GM21737 (cell line): ENCODE measurements around the gene ABCC3.

Source experiments
- ATAC-seq: cut with Tn5 transposase; IDR thresholded peaks from one replicate; pipeline ENCODE4 v1.9.1; 2021; ENCODE audit warnings: mild to moderate bottlenecking, moderate library complexity; ENCODE audit not compliant: unreplicated experiment

Gene ABCC3

GRCh38 chr17:50641357-50641756 lies 6.7 kb downstream of the ABCC3 start:
- no peak for ATAC-seq

GRCh38 chr17:50642071-50642721 lies 7.5 kb downstream of the ABCC3 start:
- no peak for ATAC-seq

- ATAC-seq: no peak
Measured at GRCh38 chr17:50642722-50643656, 8.3 kb downstream of the ABCC3 start.

- ATAC-seq: no peak
Measured at GRCh38 chr17:50645748-50646682, 11.3 kb downstream of the ABCC3 start.

- no peak for ATAC-seq
Measured at GRCh38 chr17:50647187-50647586, 12.5 kb downstream of the ABCC3 start.

- no peak for ATAC-seq
Measured at GRCh38 chr17:50649042-50649908, 14.6 kb downstream of the ABCC3 start.

GRCh38 chr17:50651661-50652060 lies 17.0 kb downstream of the ABCC3 start:
- ATAC-seq: no peak

- no peak for ATAC-seq
Measured at GRCh38 chr17:50653738-50654137, 19.1 kb downstream of the ABCC3 start.

GRCh38 chr17:50656509-50656908 lies 21.8 kb downstream of the ABCC3 start:
- no peak for ATAC-seq

GRCh38 chr17:50657054-50657453 lies 22.4 kb downstream of the ABCC3 start:
- no peak for ATAC-seq

GRCh38 chr17:50657627-50658026 lies 22.9 kb downstream of the ABCC3 start:
- ATAC-seq: no peak

GRCh38 chr17:50658616-50659015 lies 23.9 kb downstream of the ABCC3 start:
- ATAC-seq: no peak

- ATAC-seq: no peak
Measured at GRCh38 chr17:50659179-50659578, 24.5 kb downstream of the ABCC3 start.

GRCh38 chr17:50660042-50660886 lies 25.6 kb downstream of the ABCC3 start:
- ATAC-seq: no peak

GRCh38 chr17:50660887-50661345 lies 26.2 kb downstream of the ABCC3 start:
- no peak for ATAC-seq

- no peak for ATAC-seq
Measured at GRCh38 chr17:50661348-50661747, 26.7 kb downstream of the ABCC3 start.

- ATAC-seq: no peak
Measured at GRCh38 chr17:50661795-50662391, 27.2 kb downstream of the ABCC3 start.

GRCh38 chr17:50662632-50663225 lies 28.0 kb downstream of the ABCC3 start:
- no peak for ATAC-seq
